Upper lobe of right lung (tissue), 1 donor: Measurements from ENCODE around the gene EDDM3A. TPM values are rescaled to one million over a fixed set of nuclear protein-coding genes. Genes with fewer than 3 reads are reported as not detected.

Source experiments
- ATAC-seq: fragments of 200-7000 bp; cut with Tn5 transposase; one replicate; pipeline ENCODE4 v1.9.1; 2020; ENCODE audit warnings: mild to moderate bottlenecking, moderate library complexity
- DNase-seq: peaks from one replicate; pipeline ENCODE4 v3.0.0-alpha.2; 2020
- H3K27ac ChIP-seq: fragments of 200-600 bp; one replicate; pipeline ENCODE4 v1.8.0; 2022
- H3K27me3 ChIP-seq: fragments of 200-600 bp; one replicate; pipeline ENCODE4 v1.8.0; 2022; ENCODE audit warnings: mild to moderate bottlenecking
- H3K36me3 ChIP-seq: fragments of 200-600 bp; one replicate; pipeline ENCODE4 v1.8.0; 2022
- H3K4me1 ChIP-seq: fragments of 200-600 bp; one replicate; pipeline ENCODE4 v1.8.0; 2022
- H3K4me3 ChIP-seq: fragments of 200-600 bp; one replicate; pipeline ENCODE4 v1.8.0; 2022; ENCODE audit warnings: mild to moderate bottlenecking
- H3K9me3 ChIP-seq: fragments of 200-600 bp; one replicate; pipeline ENCODE4 v1.8.0; 2022
- intact Hi-C: fragments of 100-400 bp; cut with DNase I; formaldehyde crosslinking; loops from one replicate; pipeline ENCODE4 v1.11.0; 2022
- long read RNA-seq: library from polyadenylated mRNA; unstranded; transcript quantifications from one replicate; pipeline ENCODE4 v2.0.0, GENCODE V29; 2021
- total RNA-seq: library from RNA; stranded (reverse); fragmentation: NEBNext Ultra II Directional; extraction: Animal tissue kit (Norgen Biotek cat#: 25700); gene quantifications from one replicate; pipeline ENCODE4 v1.2.1, GENCODE V29; 2021
- TF ChIP-seq, protein P1 (sequence below): fragments of 200-600 bp; IDR thresholded peaks from one replicate; pipeline ENCODE4 v1.8.0; 2022; ENCODE audit warnings: antibody characterized with exemption
- donor health status: DM: no; HTN: yes; CAD: no; lungs with severe emphysema.

The EDDM3A gene, protein sequence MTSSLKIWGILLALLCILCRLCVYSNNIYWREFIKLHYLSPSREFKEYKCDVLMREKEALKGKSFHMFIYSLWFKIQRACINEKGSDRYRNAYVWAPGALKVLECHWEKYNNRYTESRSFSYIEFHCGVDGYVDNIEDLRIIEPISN
- total RNA-seq: not detected
- long read RNA-seq, partial matches to known transcripts: 0 of 1 reads
- long read RNA-seq, other reads (novel, unspliced or antisense): 1 of 1 reads

DNA sequence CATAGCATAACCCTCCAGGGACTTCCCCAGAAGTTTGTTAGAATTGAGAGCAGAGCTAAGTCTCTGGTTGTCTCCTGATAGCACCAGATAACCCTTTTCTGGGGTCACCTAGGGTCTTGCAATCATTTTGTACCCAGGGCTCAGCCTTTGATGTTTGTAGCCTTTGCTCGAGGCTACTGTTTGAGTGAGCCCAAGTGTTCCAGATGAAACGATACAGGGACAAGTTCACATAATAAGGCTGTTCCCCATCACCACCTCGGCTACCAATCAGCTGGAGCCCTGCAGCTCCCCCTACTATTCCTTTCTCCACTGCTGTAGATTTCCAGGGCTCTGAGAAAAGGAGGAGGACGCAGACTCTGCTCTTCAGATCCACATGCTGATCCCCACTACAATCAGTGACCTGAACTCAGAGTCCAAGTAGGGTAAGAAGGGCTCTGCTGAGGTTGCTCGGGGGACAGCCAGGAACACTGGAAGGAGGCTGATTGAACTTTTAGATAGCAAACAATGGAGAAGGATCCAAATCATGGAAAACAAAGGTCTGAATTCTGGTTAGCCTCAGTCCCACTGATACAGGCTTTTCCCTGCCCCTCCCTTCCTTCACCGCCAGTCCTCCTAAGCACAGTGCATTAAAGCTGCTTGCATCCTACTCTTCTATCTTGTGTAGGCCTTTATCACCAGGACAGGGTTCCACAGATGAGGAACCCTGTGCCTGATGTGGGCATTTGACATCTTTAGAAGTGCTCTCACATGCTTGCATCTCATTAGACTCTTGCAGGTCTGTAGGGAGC, at the start of gene EDDM3A:
Gene EDDM3A, plus strand, starts transcription at position 317 of the 788 bp plus-strand sequence. CDS start 1,694 bp downstream, outside the sequence.
- DNase-seq (no peak), ATAC-seq (no peak)
- TF ChIP-seq, protein P1, sequence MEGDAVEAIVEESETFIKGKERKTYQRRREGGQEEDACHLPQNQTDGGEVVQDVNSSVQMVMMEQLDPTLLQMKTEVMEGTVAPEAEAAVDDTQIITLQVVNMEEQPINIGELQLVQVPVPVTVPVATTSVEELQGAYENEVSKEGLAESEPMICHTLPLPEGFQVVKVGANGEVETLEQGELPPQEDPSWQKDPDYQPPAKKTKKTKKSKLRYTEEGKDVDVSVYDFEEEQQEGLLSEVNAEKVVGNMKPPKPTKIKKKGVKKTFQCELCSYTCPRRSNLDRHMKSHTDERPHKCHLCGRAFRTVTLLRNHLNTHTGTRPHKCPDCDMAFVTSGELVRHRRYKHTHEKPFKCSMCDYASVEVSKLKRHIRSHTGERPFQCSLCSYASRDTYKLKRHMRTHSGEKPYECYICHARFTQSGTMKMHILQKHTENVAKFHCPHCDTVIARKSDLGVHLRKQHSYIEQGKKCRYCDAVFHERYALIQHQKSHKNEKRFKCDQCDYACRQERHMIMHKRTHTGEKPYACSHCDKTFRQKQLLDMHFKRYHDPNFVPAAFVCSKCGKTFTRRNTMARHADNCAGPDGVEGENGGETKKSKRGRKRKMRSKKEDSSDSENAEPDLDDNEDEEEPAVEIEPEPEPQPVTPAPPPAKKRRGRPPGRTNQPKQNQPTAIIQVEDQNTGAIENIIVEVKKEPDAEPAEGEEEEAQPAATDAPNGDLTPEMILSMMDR: no peak
- Histone ChIP-seq H3K4me1 (no peaks in the 10 kb centered on the region), H3K9me3 (no peaks in the 10 kb centered on the region), H3K36me3 (no peaks in the 10 kb centered on the region), H3K27ac (no peak within 1 kb of the TSS), H3K4me3 (no peak within 1 kb of the TSS), H3K27me3 (no peaks in the 10 kb centered on the region)
- intact Hi-C loops: no loop called here

DNA sequence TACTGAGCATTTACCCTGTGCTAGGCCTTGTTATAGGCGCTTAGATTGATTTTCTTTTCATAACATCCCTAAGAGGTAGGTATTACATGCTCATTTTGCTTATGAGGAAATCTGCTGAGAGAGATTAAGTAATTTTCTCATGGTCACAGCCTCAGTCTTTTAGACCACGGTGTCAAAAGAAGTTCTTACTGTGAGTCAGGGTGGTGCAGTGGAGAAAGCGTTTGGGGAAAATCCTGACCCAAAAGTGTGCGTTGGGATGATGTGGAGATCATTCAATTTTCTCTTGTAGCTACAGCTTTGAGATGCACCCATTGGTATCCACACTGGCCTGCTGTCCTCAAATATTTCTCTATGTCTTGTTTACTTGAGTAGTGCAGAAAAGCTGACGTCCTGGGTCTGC, 48.9 kb upstream of the EDDM3A start:
- no peak overlapping the region for H3K4me3 ChIP-seq
- ATAC-seq (no peak), DNase-seq (no peak)
- intact Hi-C loops: loop anchor here (5.0 kb wide), 1 partner anchor 161 kb away; no protein-coding TSS in a partner anchor
- no peaks in the 10 kb centered on the region for H3K4me1 ChIP-seq
- no peak overlapping the region for H3K27ac ChIP-seq
- peaks cover 13% of the 10 kb centered on the region for H3K36me3 ChIP-seq
- no peaks in the 10 kb centered on the region for H3K9me3 ChIP-seq
- TF ChIP-seq, protein P1: no peak
- no peaks in the 10 kb centered on the region for H3K27me3 ChIP-seq

DNA sequence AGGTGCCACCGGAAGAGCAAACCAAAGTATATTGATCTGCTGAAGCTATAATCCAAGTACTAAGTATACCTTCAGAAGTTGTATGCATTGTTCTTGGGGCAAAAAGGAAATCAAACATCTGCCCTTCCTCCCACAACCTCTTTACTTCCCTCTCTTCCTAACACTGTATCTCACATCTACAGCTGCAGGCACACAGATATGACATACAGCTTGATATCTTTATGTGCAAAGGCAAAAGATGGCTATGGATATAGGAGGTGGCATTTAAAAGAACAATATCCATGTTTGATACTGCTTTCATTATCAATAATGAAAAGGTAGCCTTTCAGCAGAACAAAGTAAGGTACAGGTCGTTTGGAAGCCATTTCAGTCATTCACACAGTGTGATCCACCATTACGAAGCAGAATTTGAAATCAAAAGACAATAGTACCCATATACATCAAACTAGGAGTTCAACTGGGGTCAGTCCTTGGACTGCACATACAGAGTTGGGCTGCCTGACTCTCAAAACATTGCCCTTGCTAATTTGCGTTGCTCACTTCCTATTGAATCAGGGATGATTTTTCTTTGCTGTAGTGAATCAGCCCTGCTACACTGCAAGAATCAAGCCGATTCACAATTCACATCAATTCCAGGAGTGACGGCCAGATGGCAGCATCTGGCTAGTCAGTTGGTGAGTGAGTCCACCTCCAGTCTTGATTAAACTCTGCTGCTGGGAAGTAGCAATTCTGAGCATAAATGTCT, 48.2 kb upstream of the EDDM3A start:
- Histone ChIP-seq H3K36me3 (peaks cover 13% of the 10 kb centered on the region), H3K4me1 (no peaks in the 10 kb centered on the region), H3K9me3 (no peaks in the 10 kb centered on the region), H3K4me3 (no peak overlapping the region), H3K27ac (no peak overlapping the region), H3K27me3 (no peaks in the 10 kb centered on the region)
- ATAC-seq (peak; percentile 97), DNase-seq (no peak)
- TF ChIP-seq, protein P1: peak; percentile 78
- intact Hi-C loops: loop anchor here (5.0 kb wide), 1 partner anchor 160 kb away; no protein-coding TSS in a partner anchor

DNA sequence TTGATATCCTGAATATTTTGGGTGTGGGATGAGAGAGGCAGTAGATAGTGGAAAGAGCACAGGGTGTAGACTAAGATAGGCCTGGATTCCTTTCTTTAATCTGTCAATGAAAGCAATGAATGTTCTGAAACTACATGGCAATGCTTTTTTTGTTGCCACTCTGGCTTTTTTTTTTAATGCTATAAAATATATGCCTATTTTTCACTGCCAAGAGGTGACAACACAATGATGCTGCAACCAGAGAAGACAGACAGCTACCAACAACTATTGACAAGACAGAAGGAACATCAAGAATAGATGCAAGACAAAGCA, 47.7 kb upstream of the EDDM3A start:
- Histone ChIP-seq H3K27ac (no peak overlapping the region), H3K9me3 (no peaks in the 10 kb centered on the region), H3K4me3 (no peak overlapping the region), H3K27me3 (no peaks in the 10 kb centered on the region), H3K36me3 (peaks cover 13% of the 10 kb centered on the region), H3K4me1 (no peaks in the 10 kb centered on the region)
- ATAC-seq: no peak
- TF ChIP-seq, protein P1: no peak
- DNase-seq: no peak
- intact Hi-C loops: loop anchor here (5.0 kb wide), 1 partner anchor 159 kb away; no protein-coding TSS in a partner anchor

DNA sequence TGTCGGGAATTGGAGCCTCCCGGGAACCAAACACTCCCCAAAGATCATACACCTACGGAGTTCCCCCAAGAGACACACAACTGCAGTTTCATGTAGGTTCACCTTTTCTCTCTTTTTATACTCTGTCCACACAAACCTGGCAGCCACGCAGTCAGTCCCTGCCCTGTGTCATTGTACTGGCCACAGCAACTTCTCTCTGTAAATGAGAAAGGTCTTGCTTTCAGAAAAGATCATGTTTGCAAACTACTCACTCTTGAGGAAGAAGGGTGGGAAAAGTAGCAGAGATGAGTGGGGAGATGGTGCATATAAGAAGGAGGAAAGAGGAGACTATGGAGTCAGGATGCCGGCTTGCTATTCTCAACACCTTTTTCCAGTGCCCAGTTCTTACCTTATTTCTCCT, 46.8 kb upstream of the EDDM3A start:
- DNase-seq (no peak), ATAC-seq (no peak)
- Histone ChIP-seq H3K27me3 (no peaks in the 10 kb centered on the region), H3K36me3 (peaks cover 6% of the 10 kb centered on the region), H3K4me3 (no peak overlapping the region), H3K4me1 (no peaks in the 10 kb centered on the region), H3K9me3 (no peaks in the 10 kb centered on the region), H3K27ac (no peak overlapping the region)
- intact Hi-C loops: loop anchor here (5.0 kb wide), 1 partner anchor 158 kb away; no protein-coding TSS in a partner anchor
- TF ChIP-seq, protein P1: no peak
